Gastrocnemius medialis (tissue), 4 donors: ENCODE measurements around the gene LIN28B. TPM values are rescaled to one million over a fixed set of nuclear protein-coding genes. Genes with fewer than 3 reads are reported as not detected.

ENCODE experiments used
- ATAC-seq, 2 donors: fragments of 150-250 bp; one replicate each; pipeline ENCODE4 v1.9.1; 2016
- DNase-seq, 2 donors: peaks; one replicate each; pipeline ENCODE4 v3.0.0-alpha.2; 2019
- H3K27ac ChIP-seq, 4 donors: fragments of 200-600 bp; sonication (generic); 1 replicate in 1 of 4; 2 replicates in 3 of 4; pipeline ENCODE4 v1.5.1; 2016 to 2018; ENCODE audit warnings: mild to moderate bottlenecking in 2 of 4, moderate library complexity in 1 of 4
- H3K27me3 ChIP-seq, 3 donors: fragments of 200-600 bp; sonication (generic) in 2 of 3; 1 replicate in 1 of 3; 2 replicates in 2 of 3; pipeline versions ENCODE4 v1.5.1 to v1.6.0; 2016 to 2019; ENCODE audit warnings: mild to moderate bottlenecking in 1 of 3, moderate library complexity in 1 of 3
- H3K36me3 ChIP-seq, 2 donors: fragments of 200-600 bp; sonication (generic) in 1 of 2; one replicate each; pipeline ENCODE4 v1.5.1; 2017 to 2018
- H3K4me1 ChIP-seq, 2 donors: fragments of 200-600 bp; sonication (generic) in 1 of 2; one replicate each; pipeline ENCODE4 v1.5.1; 2016 to 2017; ENCODE audit warnings: mild to moderate bottlenecking in 2 of 2
- H3K4me3 ChIP-seq, 4 donors: fragments of 200-600 bp; sonication (generic) in 3 of 4; 1 replicate in 1 of 4; 2 replicates in 3 of 4; pipeline ENCODE4 v1.5.1; 2016 to 2019; ENCODE audit warnings: mild to moderate bottlenecking in 2 of 4
- H3K9me3 ChIP-seq, 3 donors: fragments of 200-600 bp; sonication (generic) in 2 of 3; 1 replicate in 1 of 3; 2 replicates in 2 of 3; pipeline ENCODE4 v1.5.1; 2016 to 2019
- CTCF ChIP-seq, 5 experiments: fragments of 450-650 bp in 3 of 5; fragments of 200-600 bp in 2 of 5; sonication (generic) in 2 of 5; IDR thresholded peaks in 4 of 5; conservative IDR thresholded peaks in 1 of 5; 1 replicate in 4 of 5; 2 replicates in 1 of 5; pipeline ENCODE4 v1.5.1; 2016 to 2019; ENCODE audit warnings: antibody characterized with exemption in 5 of 5, mild to moderate bottlenecking in 3 of 5, moderate library complexity in 3 of 5
- POLR2A ChIP-seq, 2 donors: fragments of 450-650 bp; IDR thresholded peaks; one replicate each; pipeline ENCODE4 v1.6.1; 2017; ENCODE audit warnings: antibody characterized with exemption in 2 of 2, mild to moderate bottlenecking in 2 of 2, moderate library complexity in 2 of 2
- in situ Hi-C, 4 donors: fragments of 200-750 bp; cut with MboI; loops; one replicate each; pipeline versions ENCODE4 v1.15.0 to v1.8.0; 2017; ENCODE audit warnings: low sequenced_read_pairs in 4 of 4
- intact Hi-C: fragments of 100-400 bp; cut with DNase I; formaldehyde crosslinking; loops from one replicate; pipeline ENCODE4 v1.15.1; 2023; ENCODE audit warnings: low total_unique reads
- total RNA-seq, 4 donors: library from RNA; depleted of rRNA; stranded (reverse); fragments of >200 nt; gene quantifications; one replicate each; pipeline versions ENCODE4 v1.1.0 to v1.2.3, GENCODE V29; 2016

The LIN28B gene
- total RNA-seq, 4 donors from 2014 or later: not detected

GRCh38 chr6:105066233-105066632, 109.3 kb downstream of the LIN28B start:
- ATAC-seq (no peak), DNase-seq (no peak)
- no peaks in the 10 kb centered on the region for H3K27me3 ChIP-seq
- TF ChIP-seq CTCF (IDR thresholded peaks at IDR 0.05 in 4 of 5, conservative IDR thresholded peaks at IDR 0.05 in 1 of 5) (no peak), POLR2A (IDR thresholded peaks at IDR 0.05) (no peak)
- H3K27ac ChIP-seq: no peak overlapping the region
- no peaks in the 10 kb centered on the region for H3K4me1 ChIP-seq
- in situ Hi-C loops (no loop called here), intact Hi-C loops (no loop called here)
- H3K36me3 ChIP-seq: no peaks in the 10 kb centered on the region
- H3K9me3 ChIP-seq: no peaks in the 10 kb centered on the region
- no peak overlapping the region for H3K4me3 ChIP-seq

- Histone ChIP-seq H3K27ac (no peak overlapping the region), H3K27me3 (no peaks in the 10 kb centered on the region), H3K36me3 (no peaks in the 10 kb centered on the region), H3K4me1 (no peaks in the 10 kb centered on the region), H3K9me3 (no peaks in the 10 kb centered on the region), H3K4me3 (no peak overlapping the region)
- intact Hi-C loops: no loop called here
- in situ Hi-C loops: no loop called here
- ATAC-seq (no peak), DNase-seq (no peak)
- TF ChIP-seq CTCF (IDR thresholded peaks at IDR 0.05 in 4 of 5, conservative IDR thresholded peaks at IDR 0.05 in 1 of 5) (no peak), POLR2A (IDR thresholded peaks at IDR 0.05) (no peak)
Measured at GRCh38 chr6:105066836-105067235, 109.9 kb downstream of the LIN28B start.

- TF ChIP-seq POLR2A (IDR thresholded peaks at IDR 0.05) (no peak), CTCF (IDR thresholded peaks at IDR 0.05 in 4 of 5, conservative IDR thresholded peaks at IDR 0.05 in 1 of 5) (no peak)
- in situ Hi-C loops (no loop called here), intact Hi-C loops (no loop called here)
- no peaks in the 10 kb centered on the region for H3K27me3 ChIP-seq
- H3K36me3 ChIP-seq: no peaks in the 10 kb centered on the region
- H3K4me3 ChIP-seq: no peak overlapping the region
- ATAC-seq (no peak), DNase-seq (no peak)
- H3K9me3 ChIP-seq: no peaks in the 10 kb centered on the region
- H3K27ac ChIP-seq: no peak overlapping the region
- H3K4me1 ChIP-seq: no peaks in the 10 kb centered on the region
Measured at GRCh38 chr6:105067329-105067728, 110.4 kb downstream of the LIN28B start.

GRCh38 chr6:105068407-105068806, 111.5 kb downstream of the LIN28B start:
- H3K4me1 ChIP-seq: no peaks in the 10 kb centered on the region
- no peaks in the 10 kb centered on the region for H3K36me3 ChIP-seq
- in situ Hi-C loops: no loop called here
- TF ChIP-seq POLR2A (IDR thresholded peaks at IDR 0.05) (no peak), CTCF (IDR thresholded peaks at IDR 0.05 in 4 of 5, conservative IDR thresholded peaks at IDR 0.05 in 1 of 5) (no peak)
- no peaks in the 10 kb centered on the region for H3K9me3 ChIP-seq
- intact Hi-C loops: no loop called here
- no peak overlapping the region for H3K27ac ChIP-seq
- no peak overlapping the region for H3K4me3 ChIP-seq
- no peak for ATAC-seq
- no peaks in the 10 kb centered on the region for H3K27me3 ChIP-seq
- DNase-seq: no peak

GRCh38 chr6:105069821-105070445, 113.0 kb downstream of the LIN28B start:
- H3K27ac ChIP-seq: no peak overlapping the region
- H3K36me3 ChIP-seq: no peaks in the 10 kb centered on the region
- H3K4me1 ChIP-seq: no peaks in the 10 kb centered on the region
- intact Hi-C loops (no loop called here), in situ Hi-C loops (no loop called here)
- H3K27me3 ChIP-seq: no peaks in the 10 kb centered on the region
- H3K9me3 ChIP-seq: no peaks in the 10 kb centered on the region
- TF ChIP-seq CTCF (IDR thresholded peaks at IDR 0.05 in 4 of 5, conservative IDR thresholded peaks at IDR 0.05 in 1 of 5): no peak
- no peak for TF ChIP-seq POLR2A (IDR thresholded peaks at IDR 0.05)
- DNase-seq (no peak), ATAC-seq (no peak)
- no peak overlapping the region for H3K4me3 ChIP-seq
